Measurements from ENCODE around the gene SLC27A5.

SLC27A5 gene, protein sequence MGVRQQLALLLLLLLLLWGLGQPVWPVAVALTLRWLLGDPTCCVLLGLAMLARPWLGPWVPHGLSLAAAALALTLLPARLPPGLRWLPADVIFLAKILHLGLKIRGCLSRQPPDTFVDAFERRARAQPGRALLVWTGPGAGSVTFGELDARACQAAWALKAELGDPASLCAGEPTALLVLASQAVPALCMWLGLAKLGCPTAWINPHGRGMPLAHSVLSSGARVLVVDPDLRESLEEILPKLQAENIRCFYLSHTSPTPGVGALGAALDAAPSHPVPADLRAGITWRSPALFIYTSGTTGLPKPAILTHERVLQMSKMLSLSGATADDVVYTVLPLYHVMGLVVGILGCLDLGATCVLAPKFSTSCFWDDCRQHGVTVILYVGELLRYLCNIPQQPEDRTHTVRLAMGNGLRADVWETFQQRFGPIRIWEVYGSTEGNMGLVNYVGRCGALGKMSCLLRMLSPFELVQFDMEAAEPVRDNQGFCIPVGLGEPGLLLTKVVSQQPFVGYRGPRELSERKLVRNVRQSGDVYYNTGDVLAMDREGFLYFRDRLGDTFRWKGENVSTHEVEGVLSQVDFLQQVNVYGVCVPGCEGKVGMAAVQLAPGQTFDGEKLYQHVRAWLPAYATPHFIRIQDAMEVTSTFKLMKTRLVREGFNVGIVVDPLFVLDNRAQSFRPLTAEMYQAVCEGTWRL

DNA sequence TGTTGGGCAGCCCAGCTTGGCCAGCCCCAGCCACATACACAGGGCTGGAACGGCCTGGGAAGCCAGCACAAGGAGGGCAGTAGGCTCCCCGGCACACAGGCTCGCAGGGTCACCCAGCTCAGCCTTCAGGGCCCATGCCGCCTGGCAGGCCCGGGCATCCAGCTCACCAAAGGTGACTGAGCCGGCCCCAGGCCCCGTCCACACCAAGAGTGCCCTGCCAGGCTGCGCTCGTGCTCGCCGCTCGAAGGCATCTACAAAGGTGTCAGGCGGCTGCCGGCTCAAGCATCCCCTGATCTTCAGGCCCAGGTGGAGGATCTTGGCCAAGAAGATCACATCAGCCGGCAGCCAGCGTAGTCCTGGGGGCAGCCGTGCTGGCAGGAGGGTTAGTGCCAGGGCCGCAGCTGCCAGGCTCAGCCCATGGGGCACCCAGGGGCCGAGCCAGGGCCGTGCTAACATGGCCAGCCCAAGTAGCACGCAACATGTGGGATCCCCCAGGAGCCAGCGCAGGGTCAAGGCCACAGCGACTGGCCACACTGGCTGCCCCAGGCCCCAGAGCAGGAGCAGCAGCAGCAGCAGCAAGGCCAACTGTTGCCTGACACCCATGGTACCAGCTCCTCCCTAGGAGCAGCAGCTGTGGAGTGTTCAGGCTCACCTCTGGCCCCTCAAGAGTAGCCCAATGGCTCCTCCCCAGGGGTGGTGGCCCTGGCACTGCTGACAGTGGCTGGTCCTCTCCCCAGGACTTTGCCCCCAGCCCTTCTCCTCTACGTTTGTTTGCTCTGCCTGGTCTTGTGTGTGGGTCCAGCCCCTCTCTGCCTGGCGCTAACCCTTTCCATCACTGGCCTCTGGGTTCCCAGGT is at the start of gene SLC27A5:
Gene SLC27A5, minus strand, starts transcription at position 640 of the 856 bp plus-strand sequence. Its CDS starts 37 bp downstream, at position 603.
- DNase-seq (ENCODE audit: low spot score), result no peak

DNA sequence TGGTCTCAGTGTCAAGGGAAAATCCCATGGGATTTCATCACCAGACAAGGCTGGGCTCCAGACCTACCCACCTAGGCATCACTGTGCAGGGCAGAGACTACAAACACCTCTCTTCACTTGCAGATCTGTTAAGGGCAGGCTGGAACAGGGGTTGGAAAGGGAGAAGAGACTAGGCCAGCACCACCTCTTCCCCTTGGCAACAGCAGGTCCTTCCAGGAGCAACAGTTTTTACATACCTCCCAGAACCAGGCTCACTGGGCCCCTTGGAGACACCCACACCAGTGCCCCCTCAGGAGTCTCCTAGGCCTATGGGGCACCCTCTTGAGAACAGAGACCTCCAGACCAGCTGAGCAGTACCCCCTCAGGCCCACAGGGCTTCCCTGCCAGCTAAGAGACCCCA is 49.1 kb upstream of the SLC27A5 start:
- DNase-seq (ENCODE audit: low spot score), result no peak

DNA sequence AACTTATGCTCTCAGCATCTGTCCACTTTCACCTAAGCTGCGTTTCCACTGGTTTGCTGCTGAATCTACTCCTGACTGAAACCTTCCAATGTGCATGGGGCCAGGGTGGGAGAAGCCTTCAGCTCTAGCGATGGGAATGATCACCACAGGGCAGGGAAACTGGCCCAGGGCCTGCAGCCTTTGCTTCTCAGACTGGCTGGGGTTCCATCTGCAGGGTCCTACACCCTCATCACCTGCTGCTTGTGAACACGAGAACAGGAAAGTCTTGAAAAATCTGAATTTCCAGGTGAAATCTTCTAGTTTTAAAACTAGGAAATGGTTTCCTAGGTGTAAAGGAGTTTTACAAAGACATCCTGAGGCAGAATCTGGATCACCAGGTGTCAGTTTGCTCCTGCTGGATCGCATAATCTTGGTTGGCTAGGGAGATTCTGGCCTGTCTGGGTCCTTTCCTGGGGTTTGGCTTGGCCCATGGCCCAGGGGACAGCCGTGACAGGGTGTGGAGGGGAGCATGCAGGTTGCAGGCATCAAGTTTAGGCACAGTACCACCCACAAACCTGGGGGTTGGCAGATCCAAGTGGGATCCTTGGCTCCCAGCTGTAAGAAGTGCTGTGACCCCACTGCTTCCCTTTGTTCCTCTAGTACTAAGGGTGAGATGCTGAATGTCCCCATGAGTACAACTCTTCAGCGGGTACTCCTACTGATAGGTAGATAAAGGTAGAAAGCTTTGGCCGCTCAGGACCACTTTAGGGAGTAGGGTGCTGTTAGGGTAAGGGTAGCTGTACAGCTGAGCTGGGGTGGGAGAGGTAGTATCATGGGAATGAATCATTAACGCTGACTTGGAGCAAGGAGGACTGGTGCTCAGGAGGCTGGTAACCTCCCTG is 48.5 kb upstream of the SLC27A5 start:
- no peak for DNase-seq (ENCODE audit: low spot score)

DNA sequence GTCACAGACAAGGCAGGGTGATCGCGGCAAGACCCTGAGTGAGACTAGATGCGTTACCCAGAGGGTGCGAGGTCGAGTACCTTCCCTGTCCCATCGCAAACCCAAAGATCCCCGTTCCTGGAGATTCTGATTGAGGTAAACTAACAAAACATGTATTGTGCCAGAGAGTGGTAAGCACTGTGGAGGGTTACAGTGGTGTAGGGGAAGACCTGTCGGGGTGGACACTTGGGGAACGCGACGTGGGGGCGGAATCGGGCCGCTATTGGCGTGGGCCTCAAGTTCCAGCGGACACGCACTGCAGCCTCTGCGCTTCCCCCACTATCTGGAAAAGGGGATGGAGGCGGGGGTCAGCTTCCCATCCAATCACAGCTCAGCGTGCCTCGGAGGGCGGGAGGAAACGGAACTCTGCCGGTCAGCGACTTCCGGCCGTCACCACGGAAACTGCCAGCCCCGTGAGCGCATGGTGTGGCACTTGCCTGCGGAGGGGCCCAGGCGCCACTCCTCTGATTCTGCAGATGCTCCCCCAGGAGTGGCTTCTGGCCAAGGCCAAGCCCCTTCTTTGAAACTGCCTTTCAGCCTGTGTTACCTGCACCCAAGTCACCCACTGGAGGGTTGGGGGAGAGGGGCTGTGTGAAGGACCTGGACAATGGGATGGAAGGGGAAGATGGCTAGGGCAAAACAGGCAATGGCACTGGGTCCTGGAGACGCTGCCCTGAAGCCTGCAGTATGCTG is 47.6 kb upstream of the SLC27A5 start:
- peak; percentile 95 for DNase-seq (ENCODE audit: low spot score)

DNA sequence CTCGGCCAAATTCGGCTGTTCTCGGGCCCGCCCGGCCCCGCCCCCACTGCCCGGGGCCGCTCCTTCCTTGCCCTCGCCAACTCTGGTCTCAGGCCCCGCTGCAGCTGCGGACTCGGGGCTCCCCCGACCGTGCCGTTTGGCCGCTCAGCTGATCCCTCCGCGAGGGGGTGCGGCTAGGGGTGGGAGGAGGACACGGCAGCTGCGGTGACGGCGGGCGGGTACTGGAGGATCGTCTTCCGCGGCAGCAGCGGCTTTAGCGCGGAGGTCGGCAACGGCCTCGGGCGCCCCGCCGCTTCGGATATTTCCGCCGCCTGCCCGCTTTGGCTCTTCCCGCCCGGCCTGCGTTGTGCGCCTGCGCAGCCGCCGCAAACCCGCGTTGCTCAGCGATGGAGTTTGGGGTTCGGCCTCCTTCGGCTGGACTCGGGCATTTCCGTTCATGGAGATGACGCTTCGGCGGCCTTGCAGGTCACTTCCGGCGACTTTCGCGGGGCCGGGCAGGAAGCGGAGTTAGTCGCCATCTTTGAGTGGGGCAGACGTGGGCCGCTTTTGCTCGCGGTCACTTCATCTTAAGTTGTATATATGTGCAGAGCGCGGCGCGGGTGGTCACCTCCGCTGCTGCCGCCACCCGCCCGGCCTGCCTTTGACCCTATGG is 47.0 kb upstream of the SLC27A5 start:
- DNase-seq (ENCODE audit: low spot score), result peak; percentile 94

DNA sequence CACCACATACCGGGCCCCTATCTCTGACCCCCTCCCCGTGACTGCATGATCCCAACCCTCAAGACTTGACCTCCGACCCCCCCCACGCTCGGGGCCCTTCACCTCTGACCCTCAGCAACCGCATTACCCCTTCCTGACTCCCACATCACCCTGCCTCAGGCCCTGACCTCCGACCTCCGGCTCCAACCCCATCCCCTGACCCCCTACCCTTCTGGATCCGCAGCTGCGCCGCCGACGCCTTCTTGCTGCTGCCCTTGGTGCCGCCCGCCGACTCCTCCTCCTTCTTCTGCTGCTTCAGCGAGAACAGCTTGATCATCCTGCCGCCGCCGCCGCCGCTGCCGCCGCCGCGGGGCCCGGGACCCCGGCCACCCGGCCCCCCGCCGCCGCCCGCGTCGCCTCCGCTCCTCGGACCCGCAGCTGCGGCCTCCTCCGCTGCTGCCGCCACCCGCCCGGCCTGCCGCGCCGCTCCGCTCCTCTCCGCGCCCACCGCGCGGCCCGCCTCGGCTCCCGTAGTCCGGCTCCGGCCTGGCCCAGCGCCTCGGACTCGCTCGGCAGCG is 46.4 kb upstream of the SLC27A5 start, which contains the start of gene UBE2M:
Gene UBE2M, minus strand, starts transcription at position 546 of the 557 bp plus-strand sequence. Its CDS starts 230 bp downstream, at position 316.
- DNase-seq (ENCODE audit: low spot score), result no peak

DNA sequence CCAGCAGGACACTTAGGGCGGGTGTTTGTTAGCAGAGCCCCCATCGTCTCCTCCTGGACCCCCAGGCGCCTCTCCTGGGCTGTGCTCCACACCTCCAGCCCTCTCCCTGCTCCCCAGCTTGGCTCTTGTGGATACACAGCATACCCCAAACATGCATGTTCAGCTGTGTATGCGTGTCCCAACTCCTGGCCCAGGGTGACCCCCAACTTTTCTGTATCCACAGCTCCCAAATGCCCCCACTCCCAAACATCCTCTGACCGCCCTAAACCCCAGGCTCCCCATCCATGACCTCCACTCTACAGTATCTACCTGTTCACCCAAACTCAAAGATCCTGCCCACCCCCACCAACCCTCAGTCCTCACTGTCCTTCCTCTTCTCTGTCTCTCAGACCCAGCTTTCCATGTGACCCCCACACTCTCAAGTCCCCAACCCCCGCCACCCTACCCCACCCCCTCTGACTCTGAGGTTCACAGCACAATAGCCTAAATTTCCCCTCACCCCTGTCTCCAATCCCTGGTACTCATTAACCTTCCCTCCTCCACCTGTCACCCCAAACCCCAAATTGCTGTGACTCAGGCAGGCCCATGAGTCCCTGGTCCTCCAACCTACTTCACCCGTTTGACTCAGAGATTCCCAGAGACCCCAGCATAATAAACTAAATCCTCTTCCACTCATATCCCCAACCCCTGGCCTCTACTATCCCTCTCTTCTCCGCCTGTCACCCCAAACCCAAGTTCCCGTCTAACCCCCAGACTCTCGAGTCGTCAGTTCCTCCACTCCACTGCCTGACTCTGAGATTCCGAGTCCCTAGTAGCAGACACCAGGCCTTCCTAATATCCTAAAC is 45.7 kb upstream of the SLC27A5 start:
- no peak for DNase-seq (ENCODE audit: low spot score)

DNA sequence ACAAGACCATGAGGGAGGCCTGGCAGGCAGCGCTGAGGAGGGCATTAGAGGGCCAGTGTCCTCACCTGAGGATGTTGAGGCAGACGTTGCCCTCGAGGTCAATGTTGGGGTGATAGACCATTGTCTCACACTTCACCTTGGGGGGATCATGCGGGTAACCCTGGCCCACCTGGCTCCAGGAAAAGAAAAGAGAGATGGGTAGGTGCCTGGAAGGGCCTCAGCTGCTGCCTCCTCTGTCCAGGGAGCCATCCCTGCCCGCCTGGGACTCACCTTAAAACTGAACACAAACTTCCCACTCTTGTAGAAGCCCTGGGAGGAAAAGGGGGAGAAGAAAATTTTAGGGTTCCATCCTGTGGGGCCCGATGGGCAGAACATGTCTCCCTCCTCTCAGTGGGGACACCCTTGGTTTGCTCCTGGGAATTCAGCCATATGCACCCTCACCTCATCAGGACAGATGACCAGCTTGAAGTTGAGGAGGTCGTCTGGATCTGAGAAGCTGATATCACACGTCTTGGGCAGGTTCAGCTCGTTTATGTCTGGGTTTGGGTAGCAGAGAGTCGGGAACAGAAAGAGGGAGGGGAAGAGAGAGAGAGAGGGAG is 44.9 kb upstream of the SLC27A5 start:
- no peak for DNase-seq (ENCODE audit: low spot score)

DNA sequence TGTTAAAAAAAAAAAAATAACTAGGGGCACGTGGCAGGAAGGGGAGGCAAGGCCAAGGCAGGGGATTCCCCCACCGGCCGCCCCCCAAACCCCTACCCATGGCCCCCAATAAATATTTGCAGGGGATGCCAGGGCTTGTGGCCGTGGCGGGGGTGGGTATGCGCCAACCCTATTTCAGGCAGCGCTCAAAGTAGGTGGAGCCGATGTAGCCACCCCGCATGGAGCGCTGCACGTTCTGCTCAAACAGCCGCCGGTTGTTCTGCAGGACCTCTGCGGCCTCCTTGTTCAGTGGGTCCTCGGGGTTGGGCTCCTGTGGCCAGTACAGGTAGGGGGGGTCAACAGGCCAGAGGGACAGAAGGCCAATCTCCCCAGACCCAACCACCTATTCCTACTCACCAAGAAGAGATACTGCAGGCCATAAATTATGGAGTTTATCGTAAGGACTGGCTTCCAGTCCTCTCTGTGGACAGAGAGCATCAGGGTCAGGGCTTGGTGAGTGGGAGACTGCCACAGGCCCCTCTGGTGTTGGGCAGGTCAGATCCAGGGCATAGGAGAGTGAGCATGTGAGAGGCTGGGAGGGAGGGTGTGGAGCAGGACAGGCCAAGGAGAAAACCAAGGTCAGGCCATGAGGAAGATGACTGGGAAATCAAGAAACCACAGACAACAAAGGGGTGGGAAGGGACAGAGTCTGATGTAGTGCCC is 44.3 kb upstream of the SLC27A5 start:
- no peak for DNase-seq (ENCODE audit: low spot score)

DNA sequence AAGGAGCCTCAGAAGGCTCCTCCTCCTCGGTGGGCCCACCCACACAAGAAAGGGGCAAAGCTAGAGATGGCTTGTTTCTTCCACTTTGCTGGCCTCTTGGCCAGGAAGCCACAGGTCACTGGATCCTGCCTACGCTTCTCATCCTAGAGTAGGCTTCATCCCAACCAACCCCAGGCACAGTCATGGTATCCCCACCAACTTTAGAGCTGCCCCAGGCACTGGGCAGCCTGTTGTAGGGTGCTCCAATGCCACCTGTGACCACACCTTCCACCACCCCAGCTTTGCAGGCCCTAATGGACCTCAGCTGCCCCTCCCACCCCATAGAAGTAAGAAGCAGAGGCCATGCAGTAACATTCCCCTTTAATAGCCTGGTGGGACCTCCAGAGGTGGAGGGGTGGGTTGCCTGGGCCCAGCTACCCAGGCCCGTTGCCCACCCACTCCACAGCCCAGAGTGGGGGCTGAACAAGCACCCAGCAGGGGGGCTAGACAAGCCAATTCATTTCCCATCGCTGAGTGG is 43.6 kb upstream of the SLC27A5 start:
- DNase-seq (ENCODE audit: low spot score), result no peak

DNA sequence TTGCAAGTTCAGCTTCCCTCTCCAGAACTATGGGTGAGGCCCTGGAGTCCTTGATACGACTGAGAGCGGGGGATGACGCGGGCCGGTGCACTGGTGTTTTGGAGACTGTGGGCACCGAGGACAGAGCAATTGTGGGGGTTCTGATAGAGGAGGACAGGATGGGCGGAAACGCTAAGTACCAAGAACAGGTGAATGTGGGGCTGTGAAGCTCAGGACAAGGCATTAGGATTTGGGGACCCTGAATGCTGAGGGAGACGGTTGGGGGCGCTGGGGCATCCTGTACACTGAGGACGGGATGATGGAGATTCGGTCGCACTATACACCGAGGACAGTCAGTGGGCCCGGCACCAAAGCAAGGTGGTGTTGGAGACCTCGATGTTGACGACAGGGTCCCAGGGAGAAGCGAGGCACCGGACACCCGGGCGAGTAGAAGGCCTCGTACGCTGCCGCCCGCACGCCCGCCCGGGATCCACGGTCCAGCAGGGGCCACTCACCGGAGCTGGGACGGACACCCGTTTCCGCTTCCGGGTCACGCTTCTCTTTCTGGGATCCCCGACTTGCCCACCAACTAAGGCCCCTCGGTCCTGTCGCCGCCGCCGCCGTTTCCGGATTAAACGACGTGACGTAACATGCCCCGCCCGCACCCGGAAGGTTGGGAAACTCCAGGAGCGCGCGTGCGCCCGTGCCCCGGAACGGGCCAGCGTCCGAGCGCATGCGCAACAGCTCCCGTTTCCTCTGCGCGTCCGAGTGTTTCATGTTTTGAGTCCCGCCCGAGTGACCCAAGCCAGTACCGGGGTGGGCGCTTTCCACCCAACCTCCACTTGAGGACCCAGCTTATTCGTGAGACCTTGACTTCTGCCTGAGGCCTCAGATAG is 42.9 kb upstream of the SLC27A5 start, which contains the start of gene CHMP2A:
Gene CHMP2A, minus strand, starts transcription at position 612 of the 875 bp plus-strand sequence. CDS start 893 bp downstream, outside the sequence.
- peak; percentile 97 for DNase-seq (ENCODE audit: low spot score)

DNA sequence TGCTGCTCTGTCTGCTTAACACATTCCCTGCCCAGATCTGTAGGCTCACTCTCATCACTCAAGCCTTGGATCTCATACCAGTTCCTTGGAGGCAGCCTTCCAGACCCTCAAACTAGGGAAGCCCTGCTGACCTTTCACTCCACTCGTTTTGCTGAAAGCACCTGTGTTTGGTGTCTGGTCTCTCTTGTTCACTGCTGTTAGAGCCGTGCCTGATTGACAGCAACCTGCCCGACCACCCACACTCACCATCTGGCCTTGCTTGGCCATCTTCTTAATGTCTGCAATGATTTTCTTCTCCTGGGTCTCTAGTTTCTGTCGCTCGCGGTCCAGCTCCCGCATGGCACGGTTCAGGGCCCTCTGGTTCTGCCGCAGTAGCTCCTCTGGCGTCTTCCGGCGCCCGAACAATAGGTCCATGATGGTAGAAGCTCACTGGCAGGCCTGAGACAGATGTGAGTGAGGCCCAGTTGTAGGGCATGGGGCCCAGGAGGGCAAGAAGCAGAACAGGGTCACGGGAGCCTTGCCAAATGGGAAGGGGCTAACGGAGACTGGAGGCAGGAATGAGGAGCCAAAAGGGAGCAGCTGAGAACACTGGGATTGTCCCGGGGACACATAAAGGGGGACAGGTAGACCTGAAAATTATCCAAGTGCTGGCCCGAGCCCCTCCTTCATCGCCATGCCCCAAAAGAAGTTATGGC is 42.2 kb upstream of the SLC27A5 start:
- no peak for DNase-seq (ENCODE audit: low spot score)

DNA sequence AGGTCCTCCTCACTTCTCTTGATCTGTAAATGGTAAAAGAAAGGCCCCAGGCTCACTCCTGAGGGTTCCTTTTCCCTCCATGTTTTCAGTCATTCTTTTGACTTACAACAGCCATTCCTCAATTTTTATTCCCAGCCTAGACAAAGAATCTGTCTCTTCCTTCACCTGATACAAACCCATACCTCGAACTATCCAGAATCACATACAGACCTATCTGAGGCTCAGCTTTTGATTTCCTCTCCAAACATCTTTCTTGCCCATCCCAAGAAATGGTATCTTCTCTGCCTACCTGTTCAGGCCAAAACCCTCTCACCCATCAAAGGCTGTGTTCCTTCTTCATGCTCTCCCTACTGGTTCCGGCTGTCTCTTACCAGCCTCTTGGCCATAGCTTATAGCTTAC is 40.9 kb upstream of the SLC27A5 start:
- no peak for DNase-seq (ENCODE audit: low spot score)

DNA sequence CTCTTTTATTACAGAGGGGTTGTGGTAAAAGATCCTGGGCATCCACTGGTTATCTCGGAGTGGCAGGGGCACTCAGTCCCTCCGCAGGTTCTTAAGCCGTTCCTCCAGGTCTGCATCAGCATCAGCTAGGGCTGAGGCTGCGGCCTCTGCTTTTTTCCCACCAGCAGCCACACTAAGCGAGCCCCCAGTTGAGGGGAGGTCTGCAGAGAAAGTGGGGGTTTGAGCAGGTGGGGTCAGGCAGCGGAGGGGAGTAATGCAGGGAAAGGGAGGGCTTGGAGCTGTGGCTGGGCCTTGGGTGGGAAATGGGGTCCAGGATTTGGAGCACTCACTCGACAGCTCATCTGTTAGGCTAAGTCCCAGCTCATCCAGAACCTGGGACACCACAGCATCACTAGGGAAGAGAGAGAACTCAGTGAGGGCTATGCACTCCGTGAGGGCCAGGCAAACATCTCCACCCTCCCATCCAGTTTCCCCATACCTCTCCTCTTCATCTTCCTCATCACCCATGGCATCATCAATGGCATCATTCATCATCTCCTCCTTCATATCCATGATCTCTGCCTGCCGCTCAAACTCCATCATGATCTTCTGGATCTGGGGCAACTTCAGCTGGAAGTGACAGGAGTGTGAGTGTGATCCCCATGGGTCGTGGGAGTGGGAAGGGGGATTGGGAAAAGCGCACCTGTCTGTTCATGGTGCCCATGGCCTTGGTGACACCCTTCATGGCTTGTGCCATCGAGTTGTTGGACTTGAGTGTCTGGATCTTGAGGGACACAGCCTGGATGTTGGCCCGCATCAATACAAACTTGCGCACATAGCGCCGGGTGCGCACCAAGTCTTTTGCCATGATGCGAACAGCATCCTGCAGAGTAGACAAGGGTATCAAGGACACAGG is 40.0 kb upstream of the SLC27A5 start:
- DNase-seq (ENCODE audit: low spot score), result no peak

DNA sequence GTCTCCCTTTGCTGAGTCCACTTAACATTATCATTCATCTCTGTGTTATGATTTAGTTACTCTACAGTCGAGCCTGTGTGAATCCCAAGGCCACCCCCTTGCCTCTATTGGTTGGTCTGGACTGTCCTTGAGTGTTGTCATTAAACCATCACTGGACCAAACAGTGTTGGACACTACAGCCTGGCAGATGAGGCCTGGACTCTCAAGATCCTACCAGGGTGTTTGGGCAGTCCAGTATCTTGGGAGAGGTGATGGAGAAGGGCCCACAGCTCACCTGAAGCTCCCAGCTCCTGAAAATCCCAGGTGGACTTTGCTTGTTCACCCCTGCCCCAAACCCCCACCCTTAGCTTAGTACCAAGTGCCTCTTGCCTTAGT is 39.3 kb upstream of the SLC27A5 start:
- no peak for DNase-seq (ENCODE audit: low spot score)
